H9 (cell line): ENCODE results near the gene PLEKHA1. TPM values are rescaled to one million over a fixed set of nuclear protein-coding genes. Genes with fewer than 3 reads are reported as not detected.

Experiments used
- DNase-seq: peaks from one replicate; pipeline ENCODE4 v3.0.0-alpha.2; 2017
- H2AFZ ChIP-seq: one replicate; pipeline ENCODE4 v1.6.1; 2013; ENCODE audit warnings: mild to moderate bottlenecking, low read length, control low read depth, moderate library complexity
- H2AK5ac ChIP-seq: 2 replicates; pipeline ENCODE4 v1.6.1; 2013; ENCODE audit warnings: low read length, control low read depth, mixed read lengths; ENCODE audit not compliant: insufficient read length
- H2BK120ac ChIP-seq: one replicate; pipeline ENCODE4 v1.6.1; 2013; ENCODE audit warnings: low read depth, mild to moderate bottlenecking, low read length, control low read depth, inconsistent platforms; ENCODE audit not compliant: poor library complexity, severe bottlenecking
- H2BK12ac ChIP-seq: 2 replicates; pipeline ENCODE4 v1.6.1; 2013; ENCODE audit warnings: low read length, control low read depth, mixed read lengths, low read depth; ENCODE audit not compliant: insufficient read length
- H2BK15ac ChIP-seq: 2 replicates; pipeline ENCODE4 v1.6.1; 2013; ENCODE audit warnings: low read depth, low read length, control low read depth
- H2BK20ac ChIP-seq: one replicate; pipeline ENCODE4 v1.6.1; 2013; ENCODE audit warnings: low read depth, mild to moderate bottlenecking, low read length, control low read depth, inconsistent platforms; ENCODE audit not compliant: poor library complexity, severe bottlenecking
- H2BK5ac ChIP-seq: 2 replicates; pipeline ENCODE4 v1.6.1; 2013; ENCODE audit warnings: low read length, control low read depth, mixed read lengths; ENCODE audit not compliant: insufficient read length
- H3K14ac ChIP-seq: 2 replicates; pipeline ENCODE4 v1.6.1; 2013; ENCODE audit warnings: low read length, control low read depth; ENCODE audit not compliant: insufficient read depth
- H3K18ac ChIP-seq: 2 replicates; pipeline ENCODE4 v1.6.1; 2013; ENCODE audit warnings: low read depth, mild to moderate bottlenecking, mixed read lengths, low read length, control low read depth; ENCODE audit not compliant: insufficient read length
- H3K23ac ChIP-seq: 2 replicates; pipeline ENCODE4 v1.6.1; 2013; ENCODE audit warnings: low read length, control low read depth, mixed read lengths, low read depth; ENCODE audit not compliant: insufficient read length
- H3K23me2 ChIP-seq: 2 replicates; pipeline ENCODE4 v1.6.1; 2013; ENCODE audit warnings: low read depth, mild to moderate bottlenecking, mixed read lengths, low read length, control low read depth; ENCODE audit not compliant: insufficient read length, poor library complexity, severe bottlenecking
- H3K27ac ChIP-seq: 2 replicates; pipeline ENCODE4 v1.5.1; 2013; ENCODE audit warnings: low read length, control low read depth, mixed read lengths, low read depth; ENCODE audit not compliant: insufficient read length
- H3K27me3 ChIP-seq: 2 replicates; pipeline ENCODE4 v1.6.1; 2013; ENCODE audit warnings: low read length, control low read depth, inconsistent platforms; ENCODE audit not compliant: insufficient read depth
- H3K4ac ChIP-seq: 2 replicates; pipeline ENCODE4 v1.6.1; 2013; ENCODE audit warnings: low read depth, mild to moderate bottlenecking, control low read depth, inconsistent platforms, low read length, moderate library complexity
- H3K4me1 ChIP-seq: 2 replicates; pipeline ENCODE4 v1.6.1; 2013; ENCODE audit warnings: low read length, control low read depth, inconsistent platforms; ENCODE audit not compliant: insufficient read depth
- H3K4me2 ChIP-seq: 2 replicates; pipeline ENCODE4 v1.6.1; 2013; ENCODE audit warnings: low read length, control low read depth, mixed read lengths; ENCODE audit not compliant: insufficient read length, insufficient read depth
- H3K56ac ChIP-seq: 2 replicates; pipeline ENCODE4 v1.6.1; 2013; ENCODE audit warnings: low read depth, mild to moderate bottlenecking, mixed read lengths, low read length, control low read depth; ENCODE audit not compliant: insufficient read length
- H3K79me1 ChIP-seq: 2 replicates; pipeline ENCODE4 v1.6.1; 2013; ENCODE audit warnings: low read depth, mild to moderate bottlenecking, moderate library complexity, low read length, control low read depth, inconsistent platforms; ENCODE audit not compliant: insufficient read depth, poor library complexity, severe bottlenecking
- H3K79me2 ChIP-seq: 2 replicates; pipeline ENCODE4 v1.6.1; 2013; ENCODE audit warnings: low read length, control low read depth, inconsistent platforms; ENCODE audit not compliant: insufficient read depth
- H3K9ac ChIP-seq: 2 replicates; pipeline ENCODE4 v1.6.1; 2013; ENCODE audit warnings: low read length, control low read depth, mixed read lengths; ENCODE audit not compliant: insufficient read length; ENCODE audit errors: extremely low read depth
- H3K9me3 ChIP-seq: one replicate; pipeline ENCODE4 v1.6.1; 2013; ENCODE audit warnings: low read depth, low read length, inconsistent platforms; ENCODE audit not compliant: control insufficient read depth
- H3T11ph ChIP-seq: one replicate; pipeline ENCODE4 v1.6.1; 2013; ENCODE audit warnings: mild to moderate bottlenecking, low read length, control low read depth, inconsistent platforms
- H4K20me1 ChIP-seq: one replicate; pipeline ENCODE4 v1.6.1; 2013; ENCODE audit not compliant: control insufficient read depth, insufficient read length, insufficient read depth
- H4K5ac ChIP-seq: 2 replicates; pipeline ENCODE4 v1.6.1; 2013; ENCODE audit warnings: low read depth, mild to moderate bottlenecking, mixed read lengths, low read length, control low read depth; ENCODE audit not compliant: insufficient read length
- H4K8ac ChIP-seq: replicated peaks from 2 replicates; pipeline ENCODE4 v1.6.1; 2013; ENCODE audit warnings: low read length, control low read depth, mixed read lengths, low read depth; ENCODE audit not compliant: insufficient read length
- H4K91ac ChIP-seq: 2 replicates; pipeline ENCODE4 v1.6.1; 2013; ENCODE audit warnings: low read depth, mild to moderate bottlenecking, moderate library complexity, mixed read lengths, low read length, control low read depth; ENCODE audit not compliant: insufficient read length
- H3K27ac Mint-ChIP-seq, 3 experiments: 2 replicates in 2 of 3; 3 replicates in 1 of 3; pipeline ENCODE4 v1.8.0; 2020 to 2021; ENCODE audit warnings: mixed read lengths in 3 of 3, mild to moderate bottlenecking in 1 of 3, moderate library complexity in 1 of 3
- H3K27me3 Mint-ChIP-seq: 2 replicates; pipeline ENCODE4 v1.8.0; 2021; ENCODE audit warnings: low read depth, mild to moderate bottlenecking, moderate library complexity, mixed read lengths
- H3K36me3 Mint-ChIP-seq, 3 experiments: 2 replicates in 2 of 3; 3 replicates in 1 of 3; pipeline ENCODE4 v1.8.0; 2020 to 2021; ENCODE audit warnings: low read depth in 3 of 3, mixed read lengths in 3 of 3; ENCODE audit not compliant: insufficient read depth in 1 of 3
- H3K4me1 Mint-ChIP-seq, 2 experiments: 2 replicates each; pipeline ENCODE4 v1.8.0; 2020; ENCODE audit warnings: mixed read lengths in 2 of 2
- H3K4me3 Mint-ChIP-seq, 2 experiments: 2 replicates in 1 of 2; 3 replicates in 1 of 2; pipeline ENCODE4 v1.8.0; 2020 to 2021; ENCODE audit warnings: mild to moderate bottlenecking in 2 of 2, mixed read lengths in 2 of 2, moderate library complexity in 1 of 2
- H3K9me3 Mint-ChIP-seq, 2 experiments: 2 replicates in 1 of 2; 3 replicates in 1 of 2; pipeline ENCODE4 v1.8.0; 2020; ENCODE audit warnings: mild to moderate bottlenecking in 2 of 2, mixed read lengths in 2 of 2, moderate library complexity in 1 of 2
- CTCF ChIP-seq: fragments of 200-600 bp; sonication (generic); conservative IDR thresholded peaks from 3 replicates; pipeline ENCODE4 v1.8.0; 2021; ENCODE audit warnings: antibody characterized with exemption, mild to moderate bottlenecking
- WGBS: extraction: QIAGEN DNeasy Blood & Tissue Kit; methylation state at CpG from one replicate; pipeline ENCODE4 v1.1.7; 2013; ENCODE audit warnings: missing lambda C conversion rate, low lambda C conversion rate, mixed read lengths; ENCODE audit not compliant: insufficient read length; ENCODE audit errors: extremely low coverage; 5-methylcytosine and 5-hydroxymethylcytosine counted together
- total RNA-seq: library from RNA; stranded (reverse); gene quantifications from 2 replicates; pipeline ENCODE4 v1.2.1, GENCODE V29; 2021

PLEKHA1 gene
- total RNA-seq, 1 experiment from 2014 or later, result 32.7 TPM

- no peak overlapping the region for H3K4me2 ChIP-seq
- Mint-ChIP-seq H3K4me3 (no peak overlapping the region), H3K27me3 (no peaks in the 10 kb centered on the region), H3K9me3 (peaks cover 0 to 6% of the 10 kb centered on the region in 2 experiments; a peak in 4 of 5 replicates), H3K27ac (no peak overlapping the region), H3K4me1 (peaks cover 9 to 10% of the 10 kb centered on the region in 2 experiments), H3K36me3 (peaks cover 11 to 19% (median 18%) of the 10 kb centered on the region in 3 experiments)
- H2BK5ac ChIP-seq, result no peak overlapping the region
- H3K23ac ChIP-seq, result no peak overlapping the region
- H3T11ph ChIP-seq, result no peak overlapping the region
- DNase-seq, result no peak
- no peaks in the 10 kb centered on the region for H3K23me2 ChIP-seq
- no peak overlapping the region for H2BK12ac ChIP-seq
- no peak overlapping the region for H3K14ac ChIP-seq
- TF ChIP-seq CTCF, result no peak
- no peaks in the 10 kb centered on the region for H4K20me1 ChIP-seq
- H3K27me3 ChIP-seq, result no peaks in the 10 kb centered on the region
- peaks cover 13% of the 10 kb centered on the region for H3K79me1 ChIP-seq
- no peak overlapping the region for H2BK20ac ChIP-seq
- H3K9ac ChIP-seq, result no peak overlapping the region
- 100% methylated on average over 1 of the region's 4 CpGs for WGBS
- no peak overlapping the region for H3K56ac ChIP-seq
- no peak overlapping the region for H3K18ac ChIP-seq
- H3K4me1 ChIP-seq, result no peaks in the 10 kb centered on the region
- no peak overlapping the region for H4K91ac ChIP-seq
- H4K8ac ChIP-seq, result no peak overlapping the region
- no peaks in the 10 kb centered on the region for H3K9me3 ChIP-seq
- H3K79me2 ChIP-seq, result peaks cover 6% of the 10 kb centered on the region; the same call in 1 of the 2 replicates
- no peak overlapping the region for H2BK120ac ChIP-seq
- no peak overlapping the region for H3K27ac ChIP-seq
- H2BK15ac ChIP-seq, result no peak overlapping the region
- no peak overlapping the region for H2AFZ ChIP-seq
- H3K4ac ChIP-seq, result no peak overlapping the region
- H4K5ac ChIP-seq, result no peak overlapping the region
- H2AK5ac ChIP-seq, result no peak overlapping the region
Measured at GRCh38 chr10:122380703-122381102, 6.2 kb downstream of the PLEKHA1 start.
